Measurements from ENCODE around the gene PDILT. TPM values are rescaled to one million over a fixed set of nuclear protein-coding genes. Genes with fewer than 3 reads are reported as not detected.

The PDILT gene
- total and polyA plus RNA-seq, 9 of the 15 experiments (the other 6 are each of a cell fraction or from before 2014, with no cell fraction given) = not detected

- H3K9me3 ChIP-seq (replicated peaks; ENCODE audit: control insufficient read depth, insufficient read depth, low read depth, low read length) = no peaks in the 10 kb centered on the region
- no TSS peak for BruUV-seq (replicated peaks)
- DNase-seq (ENCODE audit: extremely low read depth in 1 of 4, low spot score in 3 of 4) (no peak), ATAC-seq (no peak), FAIRE-seq (no peak)
- H4K20me1 ChIP-seq (replicated peaks; ENCODE audit: control insufficient read depth, insufficient read depth, low read length) = peaks cover 4% of the 10 kb centered on the region; the same call in 1 of the 2 replicates
- 0% methylated on average over 2 of the region's 2 CpGs for WGBS (ENCODE audit: insufficient coverage, low coverage, missing lambda C conversion rate)
- no peak overlapping the region for H3K4me2 ChIP-seq (ENCODE audit: insufficient read depth, low read length)
- CTCF ChIA-PET (ENCODE audit: low intra/inter-chr PET ratio) = no interaction called here
- in situ Hi-C loops (cut with MboI) (no loop called here), intact Hi-C loops (cut with micrococcal nuclease) (no loop called here)
- no peaks in the 10 kb centered on the region for H3K36me3 ChIP-seq (ENCODE audit: control insufficient read depth, insufficient read depth, low read length)
- no peak overlapping the region for H3K4me3 ChIP-seq
- POLR2A ChIA-PET = interaction anchor here (0.6 kb wide), 1 partner anchor 802 kb away, joined by 5 read pairs; no protein-coding TSS in a partner anchor
- H3K9me1 ChIP-seq (ENCODE audit: control insufficient read depth, insufficient read depth, low read length) = no peaks in the 10 kb centered on the region
- no peak overlapping the region for H3K27ac ChIP-seq (ENCODE audit: extremely low read depth, low read depth, low read length)
- TF ChIP-seq ZNF785 (CRISPR knock-in tag; IDR thresholded peaks at IDR 0.05) (no peak), PREB (CRISPR knock-in tag; IDR thresholded peaks at IDR 0.05) (no peak), PHTF2 (CRISPR knock-in tag; IDR thresholded peaks at IDR 0.05) (no peak), THAP7 (CRISPR knock-in tag; IDR thresholded peaks at IDR 0.05) (no peak), SFPQ (IDR thresholded peaks at IDR 0.05; ENCODE audit: low read depth, low read length) (no peak), ZNF311 (CRISPR knock-in tag; IDR thresholded peaks at IDR 0.05) (no peak), E2F3 (CRISPR knock-in tag; IDR thresholded peaks at IDR 0.05) (no peak)
- TF ChIP-seq, protein P1, sequence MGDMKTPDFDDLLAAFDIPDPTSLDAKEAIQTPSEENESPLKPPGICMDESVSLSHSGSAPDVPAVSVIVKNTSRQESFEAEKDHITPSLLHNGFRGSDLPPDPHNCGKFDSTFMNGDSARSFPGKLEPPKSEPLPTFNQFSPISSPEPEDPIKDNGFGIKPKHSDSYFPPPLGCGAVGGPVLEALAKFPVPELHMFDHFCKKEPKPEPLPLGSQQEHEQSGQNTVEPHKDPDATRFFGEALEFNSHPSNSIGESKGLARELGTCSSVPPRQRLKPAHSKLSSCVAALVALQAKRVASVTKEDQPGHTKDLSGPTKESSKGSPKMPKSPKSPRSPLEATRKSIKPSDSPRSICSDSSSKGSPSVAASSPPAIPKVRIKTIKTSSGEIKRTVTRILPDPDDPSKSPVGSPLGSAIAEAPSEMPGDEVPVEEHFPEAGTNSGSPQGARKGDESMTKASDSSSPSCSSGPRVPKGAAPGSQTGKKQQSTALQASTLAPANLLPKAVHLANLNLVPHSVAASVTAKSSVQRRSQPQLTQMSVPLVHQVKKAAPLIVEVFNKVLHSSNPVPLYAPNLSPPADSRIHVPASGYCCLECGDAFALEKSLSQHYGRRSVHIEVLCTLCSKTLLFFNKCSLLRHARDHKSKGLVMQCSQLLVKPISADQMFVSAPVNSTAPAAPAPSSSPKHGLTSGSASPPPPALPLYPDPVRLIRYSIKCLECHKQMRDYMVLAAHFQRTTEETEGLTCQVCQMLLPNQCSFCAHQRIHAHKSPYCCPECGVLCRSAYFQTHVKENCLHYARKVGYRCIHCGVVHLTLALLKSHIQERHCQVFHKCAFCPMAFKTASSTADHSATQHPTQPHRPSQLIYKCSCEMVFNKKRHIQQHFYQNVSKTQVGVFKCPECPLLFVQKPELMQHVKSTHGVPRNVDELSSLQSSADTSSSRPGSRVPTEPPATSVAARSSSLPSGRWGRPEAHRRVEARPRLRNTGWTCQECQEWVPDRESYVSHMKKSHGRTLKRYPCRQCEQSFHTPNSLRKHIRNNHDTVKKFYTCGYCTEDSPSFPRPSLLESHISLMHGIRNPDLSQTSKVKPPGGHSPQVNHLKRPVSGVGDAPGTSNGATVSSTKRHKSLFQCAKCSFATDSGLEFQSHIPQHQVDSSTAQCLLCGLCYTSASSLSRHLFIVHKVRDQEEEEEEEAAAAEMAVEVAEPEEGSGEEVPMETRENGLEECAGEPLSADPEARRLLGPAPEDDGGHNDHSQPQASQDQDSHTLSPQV (IDR thresholded peaks at IDR 0.05) = no peak
- H3K9ac ChIP-seq (ENCODE audit: insufficient read depth in 1 of 2, low read depth in 2 of 2, low read length in 2 of 2) = no peak overlapping the region
- no peak overlapping the region for H2AFZ ChIP-seq (ENCODE audit: low read depth, low read length)
- H3K27me3 ChIP-seq (ENCODE audit: control insufficient read depth in 2 of 2, insufficient read depth in 2 of 2, low read length in 2 of 2) = peaks cover 0 to 10% of the 10 kb centered on the region in 2 experiments; a peak in 2 of 5 replicates
- H3K4me1 ChIP-seq (replicated peaks in 1 of 2; ENCODE audit: control insufficient read depth in 2 of 2, insufficient read depth in 2 of 2, low read length in 2 of 2) = no peaks in the 10 kb centered on the region
- no peaks in the 10 kb centered on the region for H3K79me2 ChIP-seq (ENCODE audit: control insufficient read depth, insufficient read depth, low read length)
Observed at GRCh38 chr16:20393801-20394577, 10.5 kb downstream of the PDILT start.
